DMS79 (cell line): Measurements from ENCODE around the gene GPATCH11.

Source experiments
- DNase-seq: peaks from one replicate; lab custom pipeline; 2025; lab: John Stamatoyannopoulos, UW

GPATCH11 gene

GRCh38 chr2:37109523-37109922 lies 25.2 kb downstream of the GPATCH11 start:
- DNase-seq = no peak

- DNase-seq = no peak
Measured at GRCh38 chr2:37110306-37111212, 26.2 kb downstream of the GPATCH11 start.

- DNase-seq = no peak
Measured at GRCh38 chr2:37111958-37112357, 27.6 kb downstream of the GPATCH11 start.

GRCh38 chr2:37117566-37117965 lies 33.2 kb downstream of the GPATCH11 start:
- no peak for DNase-seq

DNA sequence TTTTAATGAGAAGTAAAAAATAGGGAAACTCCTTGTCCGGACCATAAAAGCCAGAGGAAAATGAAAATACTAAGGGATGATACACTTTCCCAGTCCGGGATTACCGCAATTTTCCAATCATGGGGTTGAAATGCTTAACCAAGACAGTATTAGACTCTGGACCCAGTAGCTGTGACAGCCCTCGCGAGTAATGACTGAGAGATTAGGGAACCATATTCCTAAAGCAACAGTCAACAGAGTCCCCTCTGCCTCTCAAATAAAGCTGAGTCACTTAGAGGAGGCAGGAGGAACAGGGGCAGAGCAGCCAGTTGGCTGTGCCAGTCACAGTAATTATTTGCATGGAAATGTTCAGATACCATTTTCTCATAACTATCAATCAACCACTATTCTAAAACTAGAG lies 34.8 kb downstream of the GPATCH11 start:
- no peak for DNase-seq

DNA sequence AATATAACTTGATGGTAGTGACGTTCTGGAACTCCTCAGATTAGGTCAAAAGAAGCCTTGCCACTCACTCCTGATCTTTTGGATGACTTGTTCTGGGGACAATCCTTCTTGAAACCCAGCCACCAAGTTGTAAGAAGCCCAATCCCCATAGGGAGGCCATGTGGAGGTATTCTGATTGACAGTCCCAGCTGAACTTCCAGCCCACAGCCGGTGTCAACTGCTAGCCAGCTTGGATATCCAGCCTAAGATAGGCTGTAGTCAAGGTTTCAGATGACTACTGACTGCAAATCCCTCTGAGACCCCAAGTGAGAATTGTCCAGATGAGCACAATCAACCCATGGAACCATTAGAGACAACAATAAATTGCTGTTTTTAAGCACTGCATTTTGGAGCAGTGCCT lies 41.1 kb downstream of the GPATCH11 start:
- DNase-seq = no peak

GRCh38 chr2:37132914-37133313 lies 48.6 kb downstream of the GPATCH11 start:
- no peak for DNase-seq

DNA sequence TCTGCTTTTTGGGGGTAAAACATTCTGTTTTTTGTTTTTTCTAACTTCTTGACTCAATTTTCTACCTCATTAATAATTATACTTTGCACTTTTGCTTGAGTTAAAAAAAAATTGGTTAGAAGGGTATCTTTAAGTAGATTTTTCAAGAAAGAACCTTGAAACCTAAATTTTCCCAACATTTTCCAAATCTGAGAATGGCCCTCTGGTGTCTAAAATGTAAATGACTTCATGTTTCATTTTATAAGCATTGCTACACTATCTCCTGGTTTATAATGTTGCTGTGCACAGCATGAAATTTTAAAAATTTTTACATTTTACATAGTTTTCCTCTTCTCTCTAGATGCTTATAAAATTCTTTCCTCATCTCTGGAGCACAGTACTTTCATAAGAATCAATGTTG lies 58.2 kb downstream of the GPATCH11 start:
- no peak for DNase-seq

DNA sequence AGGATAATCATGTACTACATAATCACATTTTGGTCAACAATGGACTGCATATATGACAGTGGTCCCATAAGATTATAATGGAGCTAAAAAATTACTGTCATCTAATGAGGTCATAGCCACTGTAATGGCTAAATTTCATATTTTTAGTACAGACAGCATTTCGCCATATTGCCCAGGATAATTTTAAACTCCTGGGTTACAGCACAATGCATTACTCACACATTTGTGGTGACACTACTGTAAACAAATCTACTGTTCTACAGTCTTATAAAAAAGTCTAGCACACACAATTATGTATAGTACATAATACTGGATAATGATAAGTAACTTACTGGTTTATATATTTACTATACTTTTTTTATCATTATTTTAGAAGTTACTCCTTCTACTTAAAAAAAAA lies 59.7 kb downstream of the GPATCH11 start:
- DNase-seq = no peak

- no peak for DNase-seq
Measured at GRCh38 chr2:37146062-37146461, 61.7 kb downstream of the GPATCH11 start.

- DNase-seq = no peak
Measured at GRCh38 chr2:37148325-37148724, 64.0 kb downstream of the GPATCH11 start.
